ENCODE data around the gene DAAM1.

The DAAM1 gene

DNA sequence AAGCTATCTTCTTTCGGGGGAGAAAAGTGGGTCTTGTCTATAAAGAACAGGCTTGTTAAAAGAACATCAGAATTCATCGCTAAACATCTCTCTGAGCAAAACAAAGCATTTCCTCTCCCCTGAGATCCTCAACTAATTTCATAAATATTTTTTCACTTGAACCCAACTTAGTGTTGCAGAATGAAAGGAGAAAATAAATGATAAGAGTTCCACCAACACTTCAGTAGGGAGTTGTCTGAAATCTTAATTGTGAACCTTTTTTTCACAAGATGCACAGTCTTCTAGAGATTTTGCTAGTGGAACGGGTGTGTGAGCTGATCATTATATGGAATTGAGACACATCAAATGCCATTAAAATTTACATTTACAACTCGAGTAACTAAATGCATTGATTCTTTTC lies 1.3 kb upstream of the DAAM1 start:
- in situ Hi-C loops (cut with HindIII; ENCODE audit: low sequenced_read_pairs), result loop anchor here (5.0 kb wide), 1 partner anchor 255 kb away; no protein-coding TSS in a partner anchor

DNA sequence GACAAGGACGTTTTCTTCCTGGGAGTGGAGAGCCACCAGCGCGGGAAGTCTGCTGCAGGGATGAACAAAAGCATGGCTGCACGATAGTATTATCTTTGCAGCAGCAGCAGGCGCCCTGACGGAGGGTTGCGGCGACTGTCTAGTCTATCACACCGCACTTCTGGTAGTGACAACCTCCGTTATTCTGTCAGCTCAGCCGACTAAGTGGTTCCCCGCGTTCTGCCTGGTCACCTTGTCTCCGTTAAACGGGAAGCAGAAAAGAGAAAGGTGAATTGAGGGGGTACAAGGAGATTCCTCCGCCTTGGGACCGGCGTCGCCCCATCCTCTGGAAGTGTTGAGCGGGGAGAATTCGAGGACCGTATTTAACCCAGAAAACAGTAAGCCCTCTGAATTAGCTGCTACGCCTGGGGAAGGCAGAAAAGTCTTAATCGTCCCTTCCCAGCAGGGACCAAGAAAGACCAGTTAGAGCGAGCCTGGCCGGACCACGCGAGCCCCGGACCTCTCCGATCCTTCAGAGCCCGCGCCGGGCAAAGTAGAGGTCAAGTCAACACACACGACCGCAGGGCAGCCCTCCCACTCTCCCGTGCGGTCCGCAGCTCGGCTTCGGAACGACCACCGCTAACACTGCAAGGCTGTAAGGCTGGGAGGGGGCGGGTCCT lies 536 bp upstream of the DAAM1 start:
- in situ Hi-C loops (cut with HindIII; ENCODE audit: low sequenced_read_pairs), result loop anchor here (5.0 kb wide), 1 partner anchor 254 kb away; no protein-coding TSS in a partner anchor

- in situ Hi-C loops (cut with HindIII; ENCODE audit: low sequenced_read_pairs), result loop anchor here (5.0 kb wide), 1 partner anchor 253 kb away; no protein-coding TSS in a partner anchor
Measured at GRCh38 chr14:59189091-59189785, 771 bp downstream of the DAAM1 start.

GRCh38 chr14:59189786-59190368 lies 1.4 kb downstream of the DAAM1 start:
- in situ Hi-C loops (cut with HindIII; ENCODE audit: low sequenced_read_pairs), result loop anchor here (5.0 kb wide), 1 partner anchor 252 kb away; no protein-coding TSS in a partner anchor

- in situ Hi-C loops (cut with HindIII; ENCODE audit: low sequenced_read_pairs), result no loop called here
Measured at GRCh38 chr14:59190372-59190771, 1.9 kb downstream of the DAAM1 start.

GRCh38 chr14:59195912-59196311 lies 7.4 kb downstream of the DAAM1 start:
- in situ Hi-C loops (cut with HindIII; ENCODE audit: low sequenced_read_pairs), result no loop called here

- in situ Hi-C loops (cut with HindIII; ENCODE audit: low sequenced_read_pairs), result no loop called here
Measured at GRCh38 chr14:59197695-59198262, 9.3 kb downstream of the DAAM1 start.

DNA sequence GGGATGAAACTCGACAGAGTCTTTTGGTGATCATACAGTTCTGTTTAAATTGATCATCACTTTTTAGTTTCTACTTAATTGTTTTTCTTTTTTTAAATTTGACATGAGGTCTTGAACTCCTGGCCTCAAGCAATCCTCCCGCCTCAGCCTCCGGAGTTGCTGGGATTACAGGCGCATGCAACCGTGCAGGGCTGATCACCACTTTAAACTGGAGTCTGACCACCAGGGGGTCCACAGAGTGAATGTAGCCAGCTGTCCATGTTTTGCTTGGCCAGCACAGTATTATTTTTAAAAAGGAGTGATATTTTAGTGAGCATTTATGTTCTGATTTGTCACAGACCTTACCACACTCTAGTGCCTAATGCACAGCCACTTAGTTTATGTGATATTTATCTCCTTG lies 10.7 kb downstream of the DAAM1 start:
- in situ Hi-C loops (cut with HindIII; ENCODE audit: low sequenced_read_pairs), result no loop called here

DNA sequence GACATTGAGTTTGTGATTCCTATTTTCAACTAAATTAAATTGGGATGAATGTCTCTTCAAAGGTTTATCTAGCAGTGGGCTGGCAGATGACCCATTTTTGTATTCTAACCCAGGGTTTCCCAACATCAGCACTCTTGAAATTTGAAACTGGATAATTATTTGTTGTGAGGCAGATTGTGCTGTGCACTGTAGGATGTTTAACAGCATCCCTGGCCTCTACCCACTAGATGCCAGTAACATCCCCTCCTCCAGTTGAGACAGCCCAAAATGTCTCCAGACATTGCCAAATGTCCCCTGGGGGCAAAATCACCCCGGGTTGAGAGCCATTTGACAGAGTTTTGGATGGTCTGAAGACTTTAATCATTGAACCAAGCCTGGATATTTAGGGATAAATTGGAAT lies 11.1 kb downstream of the DAAM1 start:
- in situ Hi-C loops (cut with HindIII; ENCODE audit: low sequenced_read_pairs), result no loop called here

DNA sequence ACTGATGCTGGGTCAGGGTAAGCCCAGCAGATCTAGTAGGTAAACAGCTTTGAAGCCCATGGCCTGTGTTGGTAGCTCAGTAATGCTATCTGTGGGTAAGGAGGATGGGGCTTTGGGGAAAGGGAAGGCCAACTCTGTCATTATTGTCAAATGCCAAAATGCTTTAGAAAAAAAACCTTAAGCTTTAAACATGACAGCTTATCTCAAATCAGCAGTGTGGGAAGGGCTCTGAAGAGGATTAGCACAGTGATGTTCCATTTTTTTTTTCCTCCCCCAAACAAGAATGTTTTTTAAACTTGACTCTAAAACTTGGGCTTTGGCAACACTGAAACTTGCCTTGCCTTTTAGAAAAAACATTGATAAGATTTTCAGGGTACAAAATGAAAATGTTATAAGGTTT lies 11.7 kb downstream of the DAAM1 start:
- in situ Hi-C loops (cut with HindIII; ENCODE audit: low sequenced_read_pairs), result no loop called here

DNA sequence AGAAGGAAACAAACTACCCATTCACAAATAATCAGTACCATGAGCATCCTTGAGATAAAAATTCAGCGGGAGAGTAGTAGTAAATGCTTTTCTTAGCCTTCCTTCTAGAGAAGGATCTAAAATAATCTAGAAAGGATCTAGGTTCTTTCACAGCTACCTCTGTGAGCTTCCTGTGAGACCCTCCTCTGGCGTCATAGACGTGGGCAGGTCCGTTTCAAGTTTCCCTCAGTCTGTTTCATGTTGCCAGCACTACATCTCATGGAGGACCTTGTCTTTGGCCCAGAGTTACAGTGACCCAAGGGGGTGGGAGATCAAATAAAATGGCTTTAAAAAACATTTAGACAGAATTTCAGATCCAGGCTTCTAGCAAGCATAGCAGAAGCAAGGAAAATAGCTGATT lies 13.6 kb downstream of the DAAM1 start:
- in situ Hi-C loops (cut with HindIII; ENCODE audit: low sequenced_read_pairs), result no loop called here

GRCh38 chr14:59204305-59204704 lies 15.8 kb downstream of the DAAM1 start:
- in situ Hi-C loops (cut with HindIII; ENCODE audit: low sequenced_read_pairs), result no loop called here

DNA sequence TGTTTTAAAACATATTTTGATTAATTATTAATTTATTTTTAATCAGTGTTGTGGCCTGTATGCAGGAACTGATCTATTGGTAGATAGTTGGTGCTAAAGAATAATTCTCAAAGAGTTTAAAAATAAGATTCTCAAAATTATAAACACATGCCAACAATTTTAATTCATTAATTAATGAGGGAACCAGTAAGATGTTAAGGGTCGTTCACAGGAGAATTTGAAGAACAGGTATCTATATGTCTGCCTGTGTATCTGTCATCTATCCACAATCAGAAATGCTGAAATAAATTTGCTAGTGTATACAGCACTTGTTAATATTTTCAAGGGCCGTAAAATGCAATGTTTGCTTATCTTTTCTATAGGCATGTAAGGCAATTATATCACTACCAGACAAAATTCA lies 18.4 kb downstream of the DAAM1 start:
- in situ Hi-C loops (cut with HindIII; ENCODE audit: low sequenced_read_pairs), result no loop called here

DNA sequence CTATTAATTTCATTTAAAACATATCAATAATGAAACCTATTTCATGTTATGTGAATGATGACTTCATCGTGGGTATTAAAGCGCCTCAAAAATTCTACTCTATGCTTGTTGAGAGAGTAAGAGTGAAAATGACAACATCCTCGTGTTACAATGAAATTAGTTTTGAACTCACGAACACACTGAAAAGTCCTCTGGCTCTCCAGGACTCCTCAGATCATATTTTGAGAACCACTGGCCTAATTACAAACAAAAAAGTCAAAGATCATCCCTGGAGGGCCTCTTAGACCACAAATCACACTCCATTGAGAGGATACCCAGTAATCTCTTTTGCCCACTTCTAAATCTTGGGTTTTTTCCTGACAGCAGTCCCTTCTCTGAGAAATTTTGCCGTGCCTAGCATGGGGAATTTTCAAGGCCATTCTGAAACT lies 19.1 kb downstream of the DAAM1 start:
- in situ Hi-C loops (cut with HindIII; ENCODE audit: low sequenced_read_pairs), result no loop called here

- in situ Hi-C loops (cut with HindIII; ENCODE audit: low sequenced_read_pairs), result no loop called here
Measured at GRCh38 chr14:59208224-59208814, 19.9 kb downstream of the DAAM1 start.

DNA sequence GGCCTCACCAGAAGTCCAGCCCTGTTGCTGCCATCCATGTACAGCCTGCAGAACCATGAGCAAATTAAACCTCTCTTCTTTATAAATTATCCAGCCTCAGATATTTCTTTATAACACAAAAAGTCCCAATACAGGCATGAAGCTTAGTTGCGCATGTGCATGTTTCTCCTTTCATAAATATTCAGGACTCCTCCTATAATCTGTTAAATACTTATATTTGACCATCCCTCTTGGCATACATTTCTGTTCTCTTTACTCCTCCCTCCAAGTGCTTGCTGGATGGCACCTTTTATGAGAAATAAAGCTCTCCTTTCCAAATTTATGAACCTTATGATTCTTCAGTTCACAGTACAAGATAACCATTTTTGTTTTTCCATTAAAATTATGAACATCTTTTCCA lies 20.5 kb downstream of the DAAM1 start:
- in situ Hi-C loops (cut with HindIII; ENCODE audit: low sequenced_read_pairs), result no loop called here

GRCh38 chr14:59210621-59211020 lies 22.2 kb downstream of the DAAM1 start:
- in situ Hi-C loops (cut with HindIII; ENCODE audit: low sequenced_read_pairs), result no loop called here

- in situ Hi-C loops (cut with HindIII; ENCODE audit: low sequenced_read_pairs), result no loop called here
Measured at GRCh38 chr14:59213368-59214315, 25.2 kb downstream of the DAAM1 start.

GRCh38 chr14:59214702-59215302 lies 26.3 kb downstream of the DAAM1 start:
- in situ Hi-C loops (cut with HindIII; ENCODE audit: low sequenced_read_pairs), result no loop called here

GRCh38 chr14:59215322-59215721 lies 26.9 kb downstream of the DAAM1 start:
- in situ Hi-C loops (cut with HindIII; ENCODE audit: low sequenced_read_pairs), result no loop called here

All from endothelial cell of hepatic sinusoid (primary cell).